ENCODE measurements around the gene TEAD1.

DNA sequence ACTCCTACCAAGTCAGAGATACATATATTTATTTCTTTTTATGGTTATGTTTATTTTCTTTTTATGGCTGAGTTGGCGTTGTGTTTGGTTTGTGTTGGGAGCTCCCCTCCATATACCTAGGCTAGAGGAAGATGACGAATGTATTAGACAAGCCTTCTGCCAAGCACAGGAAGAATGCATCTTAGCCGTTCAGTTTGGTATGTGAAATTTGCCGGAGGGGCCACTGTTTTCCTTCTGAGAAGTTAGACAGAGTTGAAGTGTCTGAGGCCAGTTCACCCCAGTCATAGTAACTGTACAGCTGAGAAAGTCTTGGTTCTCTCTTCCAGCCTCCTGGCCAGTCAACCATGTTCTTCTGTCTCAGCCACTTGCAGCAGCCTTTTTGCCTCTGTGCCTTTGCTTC, 29.8 kb downstream of the TEAD1 start:
- TF ChIP-seq, protein P1, sequence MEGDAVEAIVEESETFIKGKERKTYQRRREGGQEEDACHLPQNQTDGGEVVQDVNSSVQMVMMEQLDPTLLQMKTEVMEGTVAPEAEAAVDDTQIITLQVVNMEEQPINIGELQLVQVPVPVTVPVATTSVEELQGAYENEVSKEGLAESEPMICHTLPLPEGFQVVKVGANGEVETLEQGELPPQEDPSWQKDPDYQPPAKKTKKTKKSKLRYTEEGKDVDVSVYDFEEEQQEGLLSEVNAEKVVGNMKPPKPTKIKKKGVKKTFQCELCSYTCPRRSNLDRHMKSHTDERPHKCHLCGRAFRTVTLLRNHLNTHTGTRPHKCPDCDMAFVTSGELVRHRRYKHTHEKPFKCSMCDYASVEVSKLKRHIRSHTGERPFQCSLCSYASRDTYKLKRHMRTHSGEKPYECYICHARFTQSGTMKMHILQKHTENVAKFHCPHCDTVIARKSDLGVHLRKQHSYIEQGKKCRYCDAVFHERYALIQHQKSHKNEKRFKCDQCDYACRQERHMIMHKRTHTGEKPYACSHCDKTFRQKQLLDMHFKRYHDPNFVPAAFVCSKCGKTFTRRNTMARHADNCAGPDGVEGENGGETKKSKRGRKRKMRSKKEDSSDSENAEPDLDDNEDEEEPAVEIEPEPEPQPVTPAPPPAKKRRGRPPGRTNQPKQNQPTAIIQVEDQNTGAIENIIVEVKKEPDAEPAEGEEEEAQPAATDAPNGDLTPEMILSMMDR (IDR thresholded peaks at IDR 0.05): no peak
- TF ChIP-seq POLR2A (IDR thresholded peaks at IDR 0.05): no peak
